ENCODE data around the gene GABRA4. TPM values are rescaled to one million over a fixed set of nuclear protein-coding genes. Genes with fewer than 3 reads are reported as not detected.

Gene GABRA4
- polyA plus RNA-seq, 3 donors = not detected

GRCh38 chr4:47038263-47038662 lies 44.9 kb upstream of the GABRA4 start:
- Mint-ChIP-seq H3K36me3 (no peaks in the 10 kb centered on the region), H3K4me3 (no peak overlapping the region), H3K27me3 (ENCODE audit: low read depth in 3 of 3) (peaks cover 3 to 15% (median 7%) of the 10 kb centered on the region in 3 donors), H3K27ac (no peak overlapping the region), H3K9me3 (peaks cover 0 to 2% (median 0%) of the 10 kb centered on the region in 7 donors), H3K4me1 (no peaks in the 10 kb centered on the region)
- no peaks in the 10 kb centered on the region for H3K79me2 ChIP-seq (ENCODE audit: insufficient read depth, low read length)
- H3K27ac ChIP-seq (ENCODE audit: low read depth in 1 of 2, low read length in 2 of 2) = no peak overlapping the region
- H3K9me3 ChIP-seq (replicated peaks in 1 of 2; ENCODE audit: control insufficient read depth in 1 of 2, insufficient read depth in 1 of 2, low read length in 2 of 2) = no peaks in the 10 kb centered on the region
- no peak for DNase-seq
- TF ChIP-seq CTCF (IDR thresholded peaks at IDR 0.05) = no peak
- H3K4me1 ChIP-seq (ENCODE audit: control insufficient read depth in 1 of 2, insufficient read depth in 2 of 2, low read length in 2 of 2) = no peaks in the 10 kb centered on the region
- no peak overlapping the region for H2AFZ ChIP-seq (ENCODE audit: insufficient read depth, low read depth, low read length, poor library complexity, severe bottlenecking)
- no peak overlapping the region for H3K4me3 ChIP-seq (replicated peaks in 1 of 3; ENCODE audit: low read depth in 2 of 3, low read length in 3 of 3)
- intact Hi-C loops (cut with micrococcal nuclease) = no loop called here
- H3K9ac ChIP-seq (ENCODE audit: insufficient read depth, low read length, poor library complexity, severe bottlenecking) = no peak overlapping the region
- no peaks in the 10 kb centered on the region for H4K20me1 ChIP-seq (ENCODE audit: insufficient read depth, low read length)
- H3K36me3 ChIP-seq (replicated peaks in 1 of 2; ENCODE audit: control insufficient read depth in 1 of 2, insufficient read depth in 2 of 2, low read length in 2 of 2) = no peaks in the 10 kb centered on the region
- WGBS (ENCODE audit: insufficient coverage) = no CpG with 5 or more reads among the region's 1 CpG
- H3K27me3 ChIP-seq (ENCODE audit: control insufficient read depth in 2 of 2, insufficient read depth in 2 of 2, low read length in 2 of 2) = peaks cover 9 to 17% of the 10 kb centered on the region in 2 donors
- H3K4me2 ChIP-seq (replicated peaks; ENCODE audit: extremely low read depth, low read length, poor library complexity, severe bottlenecking) = no peak overlapping the region

- peak in 1 of 3 donors; percentile 12 for DNase-seq
- H3K4me1 ChIP-seq (ENCODE audit: control insufficient read depth in 1 of 2, insufficient read depth in 2 of 2, low read length in 2 of 2) = peaks cover 12 to 17% of the 10 kb centered on the region in 2 donors
- peaks cover 0 to 11% of the 10 kb centered on the region in 2 donors for H3K9me3 ChIP-seq (replicated peaks in 1 of 2; ENCODE audit: control insufficient read depth in 1 of 2, insufficient read depth in 1 of 2, low read length in 2 of 2)
- peak overlapping the region; percentile 69 for H3K4me2 ChIP-seq (replicated peaks; ENCODE audit: extremely low read depth, low read length, poor library complexity, severe bottlenecking)
- no peaks in the 10 kb centered on the region for H3K36me3 ChIP-seq (replicated peaks in 1 of 2; ENCODE audit: control insufficient read depth in 1 of 2, insufficient read depth in 2 of 2, low read length in 2 of 2)
- peak; percentile 52 for TF ChIP-seq CTCF (IDR thresholded peaks at IDR 0.05)
- no peak overlapping the region for H3K27ac ChIP-seq (ENCODE audit: low read depth in 1 of 2, low read length in 2 of 2)
- intact Hi-C loops (cut with micrococcal nuclease) = no loop called here
- no peak overlapping the region for H3K27ac Mint-ChIP-seq
- peak overlapping the region; percentile 31 to 84 for H3K4me3 Mint-ChIP-seq
- H3K27me3 Mint-ChIP-seq (ENCODE audit: low read depth in 3 of 3) = peaks cover 40 to 48% (median 43%) of the 10 kb centered on the region in 3 donors
- H4K20me1 ChIP-seq (ENCODE audit: insufficient read depth, low read length) = no peaks in the 10 kb centered on the region
- H2AFZ ChIP-seq (ENCODE audit: insufficient read depth, low read depth, low read length, poor library complexity, severe bottlenecking) = peak overlapping the region; percentile 71
- H3K4me3 ChIP-seq (replicated peaks in 1 of 3; ENCODE audit: low read depth in 2 of 3, low read length in 3 of 3) = peak overlapping the region in 2 of 3 experiments; percentile 4 to 65
- H3K4me1 Mint-ChIP-seq = peaks cover 22% of the 10 kb centered on the region
- peaks cover 0 to 3% of the 10 kb centered on the region in 2 donors for H3K36me3 Mint-ChIP-seq
- H3K27me3 ChIP-seq (ENCODE audit: control insufficient read depth in 2 of 2, insufficient read depth in 2 of 2, low read length in 2 of 2) = peaks cover 36 to 54% of the 10 kb centered on the region in 2 donors
- H3K9me3 Mint-ChIP-seq = peaks cover 0 to 5% (median 2%) of the 10 kb centered on the region in 7 donors
- H3K79me2 ChIP-seq (ENCODE audit: insufficient read depth, low read length) = no peaks in the 10 kb centered on the region
- peak overlapping the region; percentile 43 for H3K9ac ChIP-seq (ENCODE audit: insufficient read depth, low read length, poor library complexity, severe bottlenecking)
- 1% methylated on average over 46 of the region's 47 CpGs for WGBS (ENCODE audit: insufficient coverage)
Observed at GRCh38 chr4:47032405-47033106, 39.2 kb upstream of the GABRA4 start.
